ENCODE results near the gene RAB7A. TPM values are rescaled to one million over a fixed set of nuclear protein-coding genes. Genes with fewer than 3 reads are reported as not detected.

Gene RAB7A
- total and polyA plus RNA-seq, 2 of the 13 experiments (the other 11 are each of a cell fraction or from before 2014, with no cell fraction given) = 26.5 to 182 TPM

DNA sequence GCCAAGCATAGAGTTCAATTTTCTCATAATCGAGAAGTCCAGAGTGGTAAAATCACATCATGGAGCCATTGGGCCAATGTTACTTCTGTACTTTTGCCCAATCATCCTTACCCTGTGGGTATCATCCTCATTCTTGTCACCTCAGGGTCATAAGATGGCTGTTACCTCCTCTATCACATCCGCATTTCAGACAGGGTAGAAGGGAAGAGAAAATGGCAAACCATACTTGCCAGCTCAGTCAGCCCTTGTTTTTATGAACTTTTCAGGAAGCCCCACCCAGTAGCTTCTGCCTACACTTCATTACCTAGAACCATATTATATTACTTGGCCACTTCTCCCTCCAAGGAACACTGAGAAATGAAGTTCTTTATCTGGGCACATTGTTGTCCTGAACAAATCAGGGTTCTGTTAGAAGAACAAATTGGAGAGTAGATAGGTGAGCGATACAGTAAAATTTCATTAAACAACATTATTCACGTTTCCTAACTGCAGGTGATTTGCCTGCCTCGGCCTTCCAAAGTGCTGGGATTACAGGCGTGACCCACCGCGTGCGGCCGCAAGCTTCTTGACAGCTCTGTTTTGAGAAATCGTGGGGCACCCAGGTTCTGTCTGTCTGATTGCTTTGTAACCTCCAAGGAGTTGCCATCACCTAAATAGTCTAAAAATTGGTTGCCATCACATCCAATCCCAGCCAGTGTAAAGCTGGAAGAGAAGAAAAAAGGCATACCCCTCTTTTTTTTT is 40.8 kb upstream of the RAB7A start:
- ChIA-PET POLR2A (no interaction called here), CTCF (ENCODE audit: low intra/inter-chr PET ratio, low total read pairs) (no interaction called here)
- Histone ChIP-seq H3K9ac (ENCODE audit: insufficient read depth, low read depth, low read length) (no peak overlapping the region), H3K79me2 (ENCODE audit: insufficient read depth, low read length) (no peaks in the 10 kb centered on the region), H2AFZ (ENCODE audit: low read length) (no peak overlapping the region), H3K27me3 (ENCODE audit: control insufficient read depth in 1 of 2, insufficient read depth in 2 of 2, low read length in 2 of 2) (no peaks in the 10 kb centered on the region), H4K20me1 (ENCODE audit: insufficient read depth, low read length) (no peaks in the 10 kb centered on the region), H3K27ac (ENCODE audit: extremely low read length, insufficient read depth, low read length) (no peak overlapping the region), H3K4me3 (replicated peaks in 1 of 3; ENCODE audit: insufficient read depth in 1 of 3, low read depth in 2 of 3, low read length in 3 of 3) (no peak overlapping the region), H3K36me3 (replicated peaks in 1 of 2; ENCODE audit: control insufficient read depth in 1 of 2, insufficient read depth in 2 of 2, low read length in 2 of 2) (no peaks in the 10 kb centered on the region), H3K4me2 (ENCODE audit: low read depth, low read length) (no peak overlapping the region), H3K9me3 (ENCODE audit: low read length) (no peaks in the 10 kb centered on the region), H3K4me1 (ENCODE audit: insufficient read depth, low read length) (peaks cover 21% of the 10 kb centered on the region)
- WGBS (ENCODE audit: low lambda C conversion rate) = 78% methylated on average over 9 of the region's 11 CpGs
- intact Hi-C loops (cut with micrococcal nuclease; ENCODE audit: unreplicated experiment) = loop anchor here (5.0 kb wide), 2 partner anchors 42 to 267 kb away; partner anchors contain the start of gene RAB7A
- ATAC-seq (no peak), DNase-seq (ENCODE audit: low spot score) (no peak), FAIRE-seq (no peak)
- no peak for TF ChIP-seq RFX5 (IDR thresholded peaks at IDR 0.05; ENCODE audit: low read depth, low read length)
- TF ChIP-seq, protein P1, sequence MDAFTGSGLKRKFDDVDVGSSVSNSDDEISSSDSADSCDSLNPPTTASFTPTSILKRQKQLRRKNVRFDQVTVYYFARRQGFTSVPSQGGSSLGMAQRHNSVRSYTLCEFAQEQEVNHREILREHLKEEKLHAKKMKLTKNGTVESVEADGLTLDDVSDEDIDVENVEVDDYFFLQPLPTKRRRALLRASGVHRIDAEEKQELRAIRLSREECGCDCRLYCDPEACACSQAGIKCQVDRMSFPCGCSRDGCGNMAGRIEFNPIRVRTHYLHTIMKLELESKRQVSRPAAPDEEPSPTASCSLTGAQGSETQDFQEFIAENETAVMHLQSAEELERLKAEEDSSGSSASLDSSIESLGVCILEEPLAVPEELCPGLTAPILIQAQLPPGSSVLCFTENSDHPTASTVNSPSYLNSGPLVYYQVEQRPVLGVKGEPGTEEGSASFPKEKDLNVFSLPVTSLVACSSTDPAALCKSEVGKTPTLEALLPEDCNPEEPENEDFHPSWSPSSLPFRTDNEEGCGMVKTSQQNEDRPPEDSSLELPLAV (CRISPR knock-in tag; conservative IDR thresholded peaks at IDR 0.05; ENCODE audit: low read depth) = no peak
- TF ChIP-seq, protein P2, sequence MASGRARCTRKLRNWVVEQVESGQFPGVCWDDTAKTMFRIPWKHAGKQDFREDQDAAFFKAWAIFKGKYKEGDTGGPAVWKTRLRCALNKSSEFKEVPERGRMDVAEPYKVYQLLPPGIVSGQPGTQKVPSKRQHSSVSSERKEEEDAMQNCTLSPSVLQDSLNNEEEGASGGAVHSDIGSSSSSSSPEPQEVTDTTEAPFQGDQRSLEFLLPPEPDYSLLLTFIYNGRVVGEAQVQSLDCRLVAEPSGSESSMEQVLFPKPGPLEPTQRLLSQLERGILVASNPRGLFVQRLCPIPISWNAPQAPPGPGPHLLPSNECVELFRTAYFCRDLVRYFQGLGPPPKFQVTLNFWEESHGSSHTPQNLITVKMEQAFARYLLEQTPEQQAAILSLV (CRISPR knock-in tag; IDR thresholded peaks at IDR 0.05; ENCODE audit: borderline replicate concordance) = no peak
- TF ChIP-seq, protein P3, sequence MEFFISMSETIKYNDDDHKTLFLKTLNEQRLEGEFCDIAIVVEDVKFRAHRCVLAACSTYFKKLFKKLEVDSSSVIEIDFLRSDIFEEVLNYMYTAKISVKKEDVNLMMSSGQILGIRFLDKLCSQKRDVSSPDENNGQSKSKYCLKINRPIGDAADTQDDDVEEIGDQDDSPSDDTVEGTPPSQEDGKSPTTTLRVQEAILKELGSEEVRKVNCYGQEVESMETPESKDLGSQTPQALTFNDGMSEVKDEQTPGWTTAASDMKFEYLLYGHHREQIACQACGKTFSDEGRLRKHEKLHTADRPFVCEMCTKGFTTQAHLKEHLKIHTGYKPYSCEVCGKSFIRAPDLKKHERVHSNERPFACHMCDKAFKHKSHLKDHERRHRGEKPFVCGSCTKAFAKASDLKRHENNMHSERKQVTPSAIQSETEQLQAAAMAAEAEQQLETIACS (CRISPR knock-in tag; IDR thresholded peaks at IDR 0.05) = no peak
- TF ChIP-seq NFE2L2 (IDR thresholded peaks at IDR 0.05; ENCODE audit: low read length) = no peak
- TF ChIP-seq, protein P4, sequence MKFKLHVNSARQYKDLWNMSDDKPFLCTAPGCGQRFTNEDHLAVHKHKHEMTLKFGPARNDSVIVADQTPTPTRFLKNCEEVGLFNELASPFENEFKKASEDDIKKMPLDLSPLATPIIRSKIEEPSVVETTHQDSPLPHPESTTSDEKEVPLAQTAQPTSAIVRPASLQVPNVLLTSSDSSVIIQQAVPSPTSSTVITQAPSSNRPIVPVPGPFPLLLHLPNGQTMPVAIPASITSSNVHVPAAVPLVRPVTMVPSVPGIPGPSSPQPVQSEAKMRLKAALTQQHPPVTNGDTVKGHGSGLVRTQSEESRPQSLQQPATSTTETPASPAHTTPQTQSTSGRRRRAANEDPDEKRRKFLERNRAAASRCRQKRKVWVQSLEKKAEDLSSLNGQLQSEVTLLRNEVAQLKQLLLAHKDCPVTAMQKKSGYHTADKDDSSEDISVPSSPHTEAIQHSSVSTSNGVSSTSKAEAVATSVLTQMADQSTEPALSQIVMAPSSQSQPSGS (CRISPR knock-in tag; IDR thresholded peaks at IDR 0.05) = no peak
- TF ChIP-seq SP140L (CRISPR knock-in tag; IDR thresholded peaks at IDR 0.05; ENCODE audit: borderline replicate concordance) = no peak
- TF ChIP-seq, protein P5, sequence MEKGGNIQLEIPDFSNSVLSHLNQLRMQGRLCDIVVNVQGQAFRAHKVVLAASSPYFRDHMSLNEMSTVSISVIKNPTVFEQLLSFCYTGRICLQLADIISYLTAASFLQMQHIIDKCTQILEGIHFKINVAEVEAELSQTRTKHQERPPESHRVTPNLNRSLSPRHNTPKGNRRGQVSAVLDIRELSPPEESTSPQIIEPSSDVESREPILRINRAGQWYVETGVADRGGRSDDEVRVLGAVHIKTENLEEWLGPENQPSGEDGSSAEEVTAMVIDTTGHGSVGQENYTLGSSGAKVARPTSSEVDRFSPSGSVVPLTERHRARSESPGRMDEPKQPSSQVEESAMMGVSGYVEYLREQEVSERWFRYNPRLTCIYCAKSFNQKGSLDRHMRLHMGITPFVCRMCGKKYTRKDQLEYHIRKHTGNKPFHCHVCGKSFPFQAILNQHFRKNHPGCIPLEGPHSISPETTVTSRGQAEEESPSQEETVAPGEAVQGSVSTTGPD (CRISPR knock-in tag; IDR thresholded peaks at IDR 0.05) = no peak
- no peak for TF ChIP-seq NFIB (CRISPR knock-in tag; IDR thresholded peaks at IDR 0.05; ENCODE audit: borderline replicate concordance)
- no peak for TF ChIP-seq SETDB1 (CRISPR knock-in tag; IDR thresholded peaks at IDR 0.05; ENCODE audit: borderline replicate concordance)
- TF ChIP-seq ZNF709 (CRISPR knock-in tag; IDR thresholded peaks at IDR 0.05) = no peak
- TF ChIP-seq GATAD1 (CRISPR knock-in tag; IDR thresholded peaks at IDR 0.05) = no peak
- TF ChIP-seq NR1H2 (CRISPR knock-in tag; IDR thresholded peaks at IDR 0.05; ENCODE audit: borderline replicate concordance, low read depth) = no peak
- TF ChIP-seq, protein P6, sequence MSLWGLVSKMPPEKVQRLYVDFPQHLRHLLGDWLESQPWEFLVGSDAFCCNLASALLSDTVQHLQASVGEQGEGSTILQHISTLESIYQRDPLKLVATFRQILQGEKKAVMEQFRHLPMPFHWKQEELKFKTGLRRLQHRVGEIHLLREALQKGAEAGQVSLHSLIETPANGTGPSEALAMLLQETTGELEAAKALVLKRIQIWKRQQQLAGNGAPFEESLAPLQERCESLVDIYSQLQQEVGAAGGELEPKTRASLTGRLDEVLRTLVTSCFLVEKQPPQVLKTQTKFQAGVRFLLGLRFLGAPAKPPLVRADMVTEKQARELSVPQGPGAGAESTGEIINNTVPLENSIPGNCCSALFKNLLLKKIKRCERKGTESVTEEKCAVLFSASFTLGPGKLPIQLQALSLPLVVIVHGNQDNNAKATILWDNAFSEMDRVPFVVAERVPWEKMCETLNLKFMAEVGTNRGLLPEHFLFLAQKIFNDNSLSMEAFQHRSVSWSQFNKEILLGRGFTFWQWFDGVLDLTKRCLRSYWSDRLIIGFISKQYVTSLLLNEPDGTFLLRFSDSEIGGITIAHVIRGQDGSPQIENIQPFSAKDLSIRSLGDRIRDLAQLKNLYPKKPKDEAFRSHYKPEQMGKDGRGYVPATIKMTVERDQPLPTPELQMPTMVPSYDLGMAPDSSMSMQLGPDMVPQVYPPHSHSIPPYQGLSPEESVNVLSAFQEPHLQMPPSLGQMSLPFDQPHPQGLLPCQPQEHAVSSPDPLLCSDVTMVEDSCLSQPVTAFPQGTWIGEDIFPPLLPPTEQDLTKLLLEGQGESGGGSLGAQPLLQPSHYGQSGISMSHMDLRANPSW (CRISPR knock-in tag; IDR thresholded peaks at IDR 0.05; ENCODE audit: borderline replicate concordance) = no peak
- in situ Hi-C loops (cut with HindIII; ENCODE audit: extremely low pct_ligation_motif_present, low pct_unique_long_range_greater_than_20kb) = no loop called here
- no TSS peak for BruUV-seq (replicated peaks)
